Tibial nerve (tissue), 4 donors: ENCODE results near the gene BAZ2B.

Source experiments
- CTCF ChIP-seq, 5 experiments: fragments of 200-600 bp in 3 of 5; fragments of 450-650 bp in 2 of 5; sonication (generic) in 3 of 5; IDR thresholded peaks; one replicate each; pipeline ENCODE4 v1.5.1; 2016 to 2019; ENCODE audit warnings: antibody characterized with exemption in 5 of 5, mild to moderate bottlenecking in 3 of 5, moderate library complexity in 2 of 5
- EP300 ChIP-seq, 2 donors: sonication (generic); formaldehyde crosslinking; IDR thresholded peaks; one replicate each; pipeline ENCODE4 v1.6.1; 2017; ENCODE audit warnings: antibody characterized with exemption in 2 of 2, mild to moderate bottlenecking in 1 of 2
- POLR2A ChIP-seq, 2 donors: fragments of 450-650 bp; IDR thresholded peaks; one replicate each; pipeline ENCODE4 v1.6.1; 2017; ENCODE audit warnings: antibody characterized with exemption in 2 of 2, mild to moderate bottlenecking in 2 of 2, moderate library complexity in 2 of 2

GRCh38 chr2:159550231-159550630 lies 66.1 kb downstream of the BAZ2B start:
- TF ChIP-seq POLR2A (IDR thresholded peaks at IDR 0.05) (no peak), EP300 (IDR thresholded peaks at IDR 0.05) (no peak), CTCF (IDR thresholded peaks at IDR 0.05) (no peak)
